T-helper 2 cell treated with Interferon-gamma antibody and Interleukin-4, amounts not matched to agents 100 ng/mL and 5 ng/mL, for 36 hours (primary cell): Measurements from ENCODE around the gene FOXP1. TPM values are rescaled to one million over a fixed set of nuclear protein-coding genes. Genes with fewer than 3 reads are reported as not detected.

Source experiments
- intact Hi-C: fragments of 100-400 bp; cut with micrococcal nuclease; formaldehyde crosslinking; loops from one replicate; pipeline ENCODE4 v1.15.1; 2023
- total RNA-seq: library from RNA; stranded (reverse); gene quantifications from 2 replicates; pipeline ENCODE4 v1.2.3, GENCODE V29; 2022

Gene FOXP1
- total RNA-seq, 1 donor from 2014 or later = 113 TPM

GRCh38 chr3:71140477-71140876, 443.1 kb downstream of the FOXP1 start:
- intact Hi-C loops = no loop called here

- intact Hi-C loops = no loop called here
Observed at GRCh38 chr3:71139496-71139895, 444.0 kb downstream of the FOXP1 start.

GRCh38 chr3:71138410-71138809, 445.1 kb downstream of the FOXP1 start:
- intact Hi-C loops = no loop called here

- intact Hi-C loops = no loop called here
Observed at GRCh38 chr3:71136276-71136675, 447.3 kb downstream of the FOXP1 start.

GRCh38 chr3:71135373-71136088, 448.0 kb downstream of the FOXP1 start:
- intact Hi-C loops = no loop called here

GRCh38 chr3:71134521-71134920, 449.0 kb downstream of the FOXP1 start:
- intact Hi-C loops = loop anchor here (5.0 kb wide), 1 partner anchor 378 kb away; no protein-coding TSS in a partner anchor

- intact Hi-C loops = loop anchor here (5.0 kb wide), 1 partner anchor 378 kb away; no protein-coding TSS in a partner anchor
Observed at GRCh38 chr3:71133865-71134264, 449.7 kb downstream of the FOXP1 start.

- intact Hi-C loops = loop anchor here (5.0 kb wide), 1 partner anchor 379 kb away; no protein-coding TSS in a partner anchor
Observed at GRCh38 chr3:71132995-71133730, 450.4 kb downstream of the FOXP1 start.

- intact Hi-C loops = loop anchor here (2.0 to 5.0 kb wide), 4 partner anchors 121 to 381 kb away; no protein-coding TSS in a partner anchor
Observed at GRCh38 chr3:71131375-71132314, 451.9 kb downstream of the FOXP1 start.

GRCh38 chr3:71130471-71131374, 452.8 kb downstream of the FOXP1 start:
- intact Hi-C loops = loop anchor here (1.0 to 5.0 kb wide), 9 partner anchors 20 to 453 kb away; partner anchors contain the start of gene FOXP1

GRCh38 chr3:71129611-71130431, 453.7 kb downstream of the FOXP1 start:
- intact Hi-C loops = loop anchor here (1.0 to 5.0 kb wide), 11 partner anchors 20 to 453 kb away; partner anchors contain the start of gene FOXP1

- intact Hi-C loops = loop anchor here (2.0 to 5.0 kb wide), 2 partner anchors 263 to 364 kb away; no protein-coding TSS in a partner anchor
Observed at GRCh38 chr3:71128961-71129360, 454.6 kb downstream of the FOXP1 start.

GRCh38 chr3:71127844-71128243, 455.7 kb downstream of the FOXP1 start:
- intact Hi-C loops = loop anchor here (2.0 to 5.0 kb wide), 2 partner anchors 264 to 365 kb away; no protein-coding TSS in a partner anchor

- intact Hi-C loops = loop anchor here (5.0 kb wide), 1 partner anchor 265 kb away; no protein-coding TSS in a partner anchor
Observed at GRCh38 chr3:71127052-71127831, 456.3 kb downstream of the FOXP1 start.

GRCh38 chr3:71125738-71126137, 457.8 kb downstream of the FOXP1 start:
- intact Hi-C loops = loop anchor here (5.0 kb wide), 1 partner anchor 267 kb away; no protein-coding TSS in a partner anchor

- intact Hi-C loops = no loop called here
Observed at GRCh38 chr3:71124048-71124447, 459.5 kb downstream of the FOXP1 start.

- intact Hi-C loops = no loop called here
Observed at GRCh38 chr3:71122641-71123040, 460.9 kb downstream of the FOXP1 start.
